ENCODE results near the gene LRRC74B. TPM values are rescaled to one million over a fixed set of nuclear protein-coding genes. Genes with fewer than 3 reads are reported as not detected.
"Not testable (repeated sequence)": the region's sequence is repeated elsewhere in the genome, so short reads cannot be mapped to it uniquely, and the experiment has no call there.

The LRRC74B gene
- total RNA-seq, 2 donors from 2014 or later, result not detected

GRCh38 chr22:21055564-21055834 lies 9.8 kb downstream of the LRRC74B start:
- intact Hi-C loops (cut with DNase I), result no loop called here
- no peaks in the 10 kb centered on the region for H3K4me1 ChIP-seq
- H3K4me3 ChIP-seq, result no peak overlapping the region
- DNase-seq, result no peak
- H3K9me3 ChIP-seq, result no peaks in the 10 kb centered on the region
- H3K36me3 ChIP-seq, result no peaks in the 10 kb centered on the region
- no peak overlapping the region for H3K27ac ChIP-seq
- TF ChIP-seq CTCF (IDR thresholded peaks at IDR 0.05), result no peak
- H3K27me3 ChIP-seq, result no peaks in the 10 kb centered on the region
- no peak overlapping the region for H3K9ac ChIP-seq (ENCODE audit: low read depth in 2 of 2, low read length in 2 of 2)

DNA sequence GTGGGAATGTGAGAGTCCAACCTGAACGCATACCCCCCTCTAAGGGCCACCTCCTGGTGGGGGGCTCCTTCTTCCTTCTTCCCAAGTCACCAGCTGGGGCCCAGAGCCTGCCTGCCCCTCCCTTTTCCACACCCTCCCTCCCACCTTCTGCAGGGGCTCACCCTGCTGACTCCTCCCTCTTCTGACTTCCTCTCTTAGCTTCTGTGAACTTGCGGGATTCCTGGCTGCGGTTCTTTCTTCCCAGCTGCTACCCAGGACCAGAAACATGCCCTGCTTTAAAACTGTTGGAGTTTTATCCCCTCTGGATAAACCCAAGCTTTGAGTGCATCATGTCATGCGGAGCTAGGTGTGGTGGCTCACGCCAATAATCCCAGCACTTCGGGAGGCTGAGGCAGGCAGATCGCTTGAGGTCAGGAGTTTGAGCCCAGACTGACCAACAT lies 10.2 kb downstream of the LRRC74B start:
- no peak for DNase-seq
- H3K36me3 ChIP-seq, result no peaks in the 10 kb centered on the region
- H3K27ac ChIP-seq, result no peak overlapping the region
- H3K9me3 ChIP-seq, result no peaks in the 10 kb centered on the region
- no peak overlapping the region for H3K4me3 ChIP-seq
- no peak for TF ChIP-seq CTCF (IDR thresholded peaks at IDR 0.05)
- intact Hi-C loops (cut with DNase I), result no loop called here
- no peak overlapping the region for H3K9ac ChIP-seq (ENCODE audit: low read depth in 2 of 2, low read length in 2 of 2)
- no peaks in the 10 kb centered on the region for H3K27me3 ChIP-seq
- no peaks in the 10 kb centered on the region for H3K4me1 ChIP-seq

DNA sequence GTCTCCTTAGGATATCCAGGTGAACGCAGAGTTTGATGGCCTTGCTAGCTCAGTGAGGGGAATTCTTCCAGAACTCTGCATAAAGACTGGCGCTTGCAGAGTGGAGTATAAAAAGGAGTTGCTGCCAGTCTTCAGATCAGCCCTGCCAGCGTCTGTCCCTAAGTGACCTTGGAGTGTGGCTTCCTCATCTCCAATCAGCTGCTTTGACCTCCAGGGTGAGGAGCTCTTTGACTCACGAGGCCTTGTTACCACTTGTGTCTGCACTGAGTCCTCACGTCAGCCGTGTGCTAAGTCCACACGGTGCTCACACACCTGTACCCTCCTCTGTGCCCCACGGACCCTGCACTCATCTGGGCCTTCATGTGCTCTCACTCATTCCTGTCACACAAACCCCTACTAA lies 14.6 kb downstream of the LRRC74B start:
- H3K27me3 ChIP-seq; H3K9me3 ChIP-seq; H3K36me3 ChIP-seq; DNase-seq; intact Hi-C loops (cut with DNase I); H3K9ac ChIP-seq (ENCODE audit: low read depth in 2 of 2, low read length in 2 of 2); H3K4me3 ChIP-seq; H3K27ac ChIP-seq; H3K4me1 ChIP-seq: not testable (repeated sequence)

DNA sequence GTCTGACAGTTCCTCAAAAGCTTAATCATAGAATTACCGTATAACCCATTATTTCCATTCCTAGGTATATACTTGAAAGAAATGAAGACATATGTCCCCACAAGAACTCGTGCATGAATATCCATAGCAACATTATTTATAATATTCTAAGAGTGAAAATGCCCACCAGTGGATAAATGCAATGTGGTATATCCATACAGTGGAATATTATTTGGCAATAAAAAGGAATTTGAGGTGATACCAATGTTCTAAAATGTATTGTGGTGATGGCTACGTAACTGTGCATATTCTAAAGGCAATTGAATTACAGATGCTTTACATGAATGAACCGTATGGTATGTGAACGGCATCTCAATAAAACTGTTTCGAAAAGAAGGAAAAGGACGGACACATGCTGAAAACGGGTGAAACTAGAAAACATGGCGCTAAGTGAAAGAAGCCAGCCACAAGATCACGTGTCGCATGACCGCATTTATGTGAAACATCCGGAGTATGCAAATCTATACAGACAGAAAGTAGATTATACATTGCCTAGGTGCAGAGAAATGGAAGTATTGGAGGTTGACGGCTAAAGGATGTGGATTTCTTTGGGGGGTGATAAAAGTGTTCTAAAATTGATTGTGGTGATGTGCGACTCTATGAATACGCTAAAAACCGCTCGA lies 16.0 kb downstream of the LRRC74B start:
- H3K4me3 ChIP-seq, DNase-seq: not testable (repeated sequence)

DNA sequence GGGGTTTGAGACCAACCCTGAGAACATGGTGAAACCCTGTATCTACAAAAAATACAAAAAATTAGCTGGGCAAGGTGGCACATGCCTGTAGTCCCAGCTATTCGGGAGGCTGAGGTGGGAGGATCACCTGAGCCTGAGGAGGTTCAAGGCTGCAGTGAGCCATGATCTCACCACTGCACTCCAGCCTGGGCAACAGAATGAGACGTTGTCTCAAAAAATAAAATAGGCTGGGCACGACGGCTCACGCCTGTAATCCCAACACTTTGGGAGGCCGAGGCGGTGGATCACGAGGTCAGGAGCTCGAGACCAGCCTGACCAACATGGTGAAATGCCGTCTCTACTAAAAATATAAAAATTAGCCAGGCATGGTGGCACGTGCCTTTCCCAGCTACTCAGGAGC lies 18.7 kb downstream of the LRRC74B start:
- H3K27ac ChIP-seq; H3K4me1 ChIP-seq; H3K36me3 ChIP-seq; H3K9me3 ChIP-seq; intact Hi-C loops (cut with DNase I); DNase-seq; H3K4me3 ChIP-seq; H3K9ac ChIP-seq (ENCODE audit: low read depth in 2 of 2, low read length in 2 of 2); H3K27me3 ChIP-seq: not testable (repeated sequence)

More for the DNA sequence above, 16.0 kb downstream of the LRRC74B start:
- H3K9ac ChIP-seq (ENCODE audit: low read depth in 2 of 2, low read length in 2 of 2); H3K4me1 ChIP-seq; H3K36me3 ChIP-seq; H3K27me3 ChIP-seq; intact Hi-C loops (cut with DNase I); H3K27ac ChIP-seq; H3K9me3 ChIP-seq: not testable (repeated sequence)

GRCh38 chr22:21064917-21065864 lies 19.4 kb downstream of the LRRC74B start:
- Histone ChIP-seq H3K36me3 (no peaks in the 10 kb centered on the region), H3K9ac (ENCODE audit: low read depth in 2 of 2, low read length in 2 of 2) (no peak overlapping the region), H3K4me1 (no peaks in the 10 kb centered on the region), H3K27ac (no peak overlapping the region), H3K9me3 (no peaks in the 10 kb centered on the region), H3K27me3 (no peaks in the 10 kb centered on the region), H3K4me3 (no peak overlapping the region)
- no peak for DNase-seq
- intact Hi-C loops (cut with DNase I), result no loop called here
- TF ChIP-seq CTCF (IDR thresholded peaks at IDR 0.05), result no peak

Measured in colonic mucosa (tissue), 4 donors.